ENCODE data around the gene BYSL. TPM values are rescaled to one million over a fixed set of nuclear protein-coding genes. Genes with fewer than 3 reads are reported as not detected.
A peak's percentile ranks its signal among the peaks of the same experiment; 100 is the strongest.

The BYSL gene
- total and polyA plus RNA-seq, 9 of the 15 experiments (the other 6 are each of a cell fraction or from before 2014, with no cell fraction given), result 22.2 to 92.3 (median 53.4) TPM

DNA sequence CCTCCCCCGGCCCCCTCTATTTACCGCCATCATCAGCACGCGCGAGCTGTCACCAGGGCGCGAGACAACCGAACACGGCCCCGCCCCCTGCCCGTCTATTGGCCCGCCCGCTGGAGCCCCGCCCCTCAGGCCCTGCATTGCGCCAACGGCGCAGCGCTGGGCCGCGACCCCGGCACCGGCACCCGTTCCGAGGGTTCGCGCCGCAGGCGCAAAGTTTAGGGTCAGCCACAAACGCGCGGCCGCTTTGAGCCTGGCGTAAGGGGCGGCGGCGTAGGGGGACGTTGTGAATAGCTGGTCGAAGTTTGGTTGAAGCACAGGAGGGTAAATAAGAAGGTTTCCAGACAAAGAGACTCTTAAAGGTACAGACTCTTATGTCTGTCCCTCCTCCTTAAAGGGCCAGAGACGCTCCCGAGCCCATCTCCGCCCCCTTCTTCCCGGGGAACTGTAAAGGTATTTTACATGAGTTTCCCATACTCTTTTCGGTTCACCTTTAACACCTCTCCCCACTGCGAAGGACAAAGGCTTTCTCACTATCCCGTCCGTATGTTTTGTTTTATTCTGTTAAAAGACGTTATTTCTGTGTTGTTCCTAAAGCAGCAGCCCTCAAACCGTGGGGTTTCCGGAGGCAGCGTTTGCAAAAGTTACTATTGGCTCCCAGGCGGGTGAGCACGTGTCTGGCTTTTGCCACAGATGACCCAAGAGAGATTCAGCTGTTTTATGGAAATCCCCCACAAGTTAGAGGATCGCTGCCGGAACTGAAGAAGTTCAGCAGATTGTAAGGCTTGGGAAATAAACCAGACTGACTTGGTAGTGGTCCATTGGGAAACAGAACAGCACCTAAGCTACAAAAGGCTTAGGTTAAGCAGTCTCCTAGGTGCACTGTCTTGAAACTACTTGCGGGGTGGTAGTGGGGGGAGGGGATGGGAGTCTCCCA is 25.7 kb upstream of the BYSL start, which contains the start of gene USP49 (continued):
- TF ChIP-seq, protein P1, sequence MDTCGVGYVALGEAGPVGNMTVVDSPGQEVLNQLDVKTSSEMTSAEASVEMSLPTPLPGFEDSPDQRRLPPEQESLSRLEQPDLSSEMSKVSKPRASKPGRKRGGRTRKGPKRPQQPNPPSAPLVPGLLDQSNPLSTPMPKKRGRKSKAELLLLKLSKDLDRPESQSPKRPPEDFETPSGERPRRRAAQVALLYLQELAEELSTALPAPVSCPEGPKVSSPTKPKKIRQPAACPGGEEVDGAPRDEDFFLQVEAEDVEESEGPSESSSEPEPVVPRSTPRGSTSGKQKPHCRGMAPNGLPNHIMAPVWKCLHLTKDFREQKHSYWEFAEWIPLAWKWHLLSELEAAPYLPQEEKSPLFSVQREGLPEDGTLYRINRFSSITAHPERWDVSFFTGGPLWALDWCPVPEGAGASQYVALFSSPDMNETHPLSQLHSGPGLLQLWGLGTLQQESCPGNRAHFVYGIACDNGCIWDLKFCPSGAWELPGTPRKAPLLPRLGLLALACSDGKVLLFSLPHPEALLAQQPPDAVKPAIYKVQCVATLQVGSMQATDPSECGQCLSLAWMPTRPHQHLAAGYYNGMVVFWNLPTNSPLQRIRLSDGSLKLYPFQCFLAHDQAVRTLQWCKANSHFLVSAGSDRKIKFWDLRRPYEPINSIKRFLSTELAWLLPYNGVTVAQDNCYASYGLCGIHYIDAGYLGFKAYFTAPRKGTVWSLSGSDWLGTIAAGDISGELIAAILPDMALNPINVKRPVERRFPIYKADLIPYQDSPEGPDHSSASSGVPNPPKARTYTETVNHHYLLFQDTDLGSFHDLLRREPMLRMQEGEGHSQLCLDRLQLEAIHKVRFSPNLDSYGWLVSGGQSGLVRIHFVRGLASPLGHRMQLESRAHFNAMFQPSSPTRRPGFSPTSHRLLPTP (IDR thresholded peaks at IDR 0.05; ENCODE audit: borderline replicate concordance, extremely low read depth, insufficient read length), result no peak
- TF ChIP-seq, protein P2, sequence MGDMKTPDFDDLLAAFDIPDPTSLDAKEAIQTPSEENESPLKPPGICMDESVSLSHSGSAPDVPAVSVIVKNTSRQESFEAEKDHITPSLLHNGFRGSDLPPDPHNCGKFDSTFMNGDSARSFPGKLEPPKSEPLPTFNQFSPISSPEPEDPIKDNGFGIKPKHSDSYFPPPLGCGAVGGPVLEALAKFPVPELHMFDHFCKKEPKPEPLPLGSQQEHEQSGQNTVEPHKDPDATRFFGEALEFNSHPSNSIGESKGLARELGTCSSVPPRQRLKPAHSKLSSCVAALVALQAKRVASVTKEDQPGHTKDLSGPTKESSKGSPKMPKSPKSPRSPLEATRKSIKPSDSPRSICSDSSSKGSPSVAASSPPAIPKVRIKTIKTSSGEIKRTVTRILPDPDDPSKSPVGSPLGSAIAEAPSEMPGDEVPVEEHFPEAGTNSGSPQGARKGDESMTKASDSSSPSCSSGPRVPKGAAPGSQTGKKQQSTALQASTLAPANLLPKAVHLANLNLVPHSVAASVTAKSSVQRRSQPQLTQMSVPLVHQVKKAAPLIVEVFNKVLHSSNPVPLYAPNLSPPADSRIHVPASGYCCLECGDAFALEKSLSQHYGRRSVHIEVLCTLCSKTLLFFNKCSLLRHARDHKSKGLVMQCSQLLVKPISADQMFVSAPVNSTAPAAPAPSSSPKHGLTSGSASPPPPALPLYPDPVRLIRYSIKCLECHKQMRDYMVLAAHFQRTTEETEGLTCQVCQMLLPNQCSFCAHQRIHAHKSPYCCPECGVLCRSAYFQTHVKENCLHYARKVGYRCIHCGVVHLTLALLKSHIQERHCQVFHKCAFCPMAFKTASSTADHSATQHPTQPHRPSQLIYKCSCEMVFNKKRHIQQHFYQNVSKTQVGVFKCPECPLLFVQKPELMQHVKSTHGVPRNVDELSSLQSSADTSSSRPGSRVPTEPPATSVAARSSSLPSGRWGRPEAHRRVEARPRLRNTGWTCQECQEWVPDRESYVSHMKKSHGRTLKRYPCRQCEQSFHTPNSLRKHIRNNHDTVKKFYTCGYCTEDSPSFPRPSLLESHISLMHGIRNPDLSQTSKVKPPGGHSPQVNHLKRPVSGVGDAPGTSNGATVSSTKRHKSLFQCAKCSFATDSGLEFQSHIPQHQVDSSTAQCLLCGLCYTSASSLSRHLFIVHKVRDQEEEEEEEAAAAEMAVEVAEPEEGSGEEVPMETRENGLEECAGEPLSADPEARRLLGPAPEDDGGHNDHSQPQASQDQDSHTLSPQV (IDR thresholded peaks at IDR 0.05), result peak; percentile 82
- TF ChIP-seq RFX1 (IDR thresholded peaks at IDR 0.05), result no peak
- TF ChIP-seq, protein P3, sequence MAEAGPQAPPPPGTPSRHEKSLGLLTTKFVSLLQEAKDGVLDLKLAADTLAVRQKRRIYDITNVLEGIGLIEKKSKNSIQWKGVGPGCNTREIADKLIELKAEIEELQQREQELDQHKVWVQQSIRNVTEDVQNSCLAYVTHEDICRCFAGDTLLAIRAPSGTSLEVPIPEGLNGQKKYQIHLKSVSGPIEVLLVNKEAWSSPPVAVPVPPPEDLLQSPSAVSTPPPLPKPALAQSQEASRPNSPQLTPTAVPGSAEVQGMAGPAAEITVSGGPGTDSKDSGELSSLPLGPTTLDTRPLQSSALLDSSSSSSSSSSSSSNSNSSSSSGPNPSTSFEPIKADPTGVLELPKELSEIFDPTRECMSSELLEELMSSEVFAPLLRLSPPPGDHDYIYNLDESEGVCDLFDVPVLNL (CRISPR knock-in tag; IDR thresholded peaks at IDR 0.05; ENCODE audit: low read depth), result no peak
- TF ChIP-seq, protein P4, sequence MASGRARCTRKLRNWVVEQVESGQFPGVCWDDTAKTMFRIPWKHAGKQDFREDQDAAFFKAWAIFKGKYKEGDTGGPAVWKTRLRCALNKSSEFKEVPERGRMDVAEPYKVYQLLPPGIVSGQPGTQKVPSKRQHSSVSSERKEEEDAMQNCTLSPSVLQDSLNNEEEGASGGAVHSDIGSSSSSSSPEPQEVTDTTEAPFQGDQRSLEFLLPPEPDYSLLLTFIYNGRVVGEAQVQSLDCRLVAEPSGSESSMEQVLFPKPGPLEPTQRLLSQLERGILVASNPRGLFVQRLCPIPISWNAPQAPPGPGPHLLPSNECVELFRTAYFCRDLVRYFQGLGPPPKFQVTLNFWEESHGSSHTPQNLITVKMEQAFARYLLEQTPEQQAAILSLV (tag; IDR thresholded peaks at IDR 0.05), result no peak
- TF ChIP-seq, protein P5, sequence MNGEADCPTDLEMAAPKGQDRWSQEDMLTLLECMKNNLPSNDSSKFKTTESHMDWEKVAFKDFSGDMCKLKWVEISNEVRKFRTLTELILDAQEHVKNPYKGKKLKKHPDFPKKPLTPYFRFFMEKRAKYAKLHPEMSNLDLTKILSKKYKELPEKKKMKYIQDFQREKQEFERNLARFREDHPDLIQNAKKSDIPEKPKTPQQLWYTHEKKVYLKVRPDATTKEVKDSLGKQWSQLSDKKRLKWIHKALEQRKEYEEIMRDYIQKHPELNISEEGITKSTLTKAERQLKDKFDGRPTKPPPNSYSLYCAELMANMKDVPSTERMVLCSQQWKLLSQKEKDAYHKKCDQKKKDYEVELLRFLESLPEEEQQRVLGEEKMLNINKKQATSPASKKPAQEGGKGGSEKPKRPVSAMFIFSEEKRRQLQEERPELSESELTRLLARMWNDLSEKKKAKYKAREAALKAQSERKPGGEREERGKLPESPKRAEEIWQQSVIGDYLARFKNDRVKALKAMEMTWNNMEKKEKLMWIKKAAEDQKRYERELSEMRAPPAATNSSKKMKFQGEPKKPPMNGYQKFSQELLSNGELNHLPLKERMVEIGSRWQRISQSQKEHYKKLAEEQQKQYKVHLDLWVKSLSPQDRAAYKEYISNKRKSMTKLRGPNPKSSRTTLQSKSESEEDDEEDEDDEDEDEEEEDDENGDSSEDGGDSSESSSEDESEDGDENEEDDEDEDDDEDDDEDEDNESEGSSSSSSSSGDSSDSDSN (IDR thresholded peaks at IDR 0.05; ENCODE audit: borderline replicate concordance in 1 of 2, low read depth in 2 of 2, low read length in 2 of 2), result 0 out of 4 replicates have a peak, but pooled peaks of 1 of the 2 experiments have one; percentile 24
- TF ChIP-seq ZNF175 (CRISPR knock-in tag; IDR thresholded peaks at IDR 0.05; ENCODE audit: low read depth), result no peak
- TF ChIP-seq TOE1 (IDR thresholded peaks at IDR 0.05; ENCODE audit: borderline replicate concordance), result peak; percentile 82; the same call in 1 of the 2 replicates
- 0 out of 2 replicates have a peak, but pooled peaks have one; percentile 30 for TF ChIP-seq TOE1 (CRISPR knock-in tag; IDR thresholded peaks at IDR 0.05; ENCODE audit: borderline replicate concordance, low read depth)
- TF ChIP-seq, protein P6, sequence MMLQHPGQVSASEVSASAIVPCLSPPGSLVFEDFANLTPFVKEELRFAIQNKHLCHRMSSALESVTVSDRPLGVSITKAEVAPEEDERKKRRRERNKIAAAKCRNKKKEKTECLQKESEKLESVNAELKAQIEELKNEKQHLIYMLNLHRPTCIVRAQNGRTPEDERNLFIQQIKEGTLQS (IDR thresholded peaks at IDR 0.05), result peak; percentile 55; the same call in 1 of the 2 replicates
- TF ChIP-seq, protein P6 (CRISPR knock-in tag; conservative IDR thresholded peaks at IDR 0.05), result no peak
